Measurements from ENCODE around the gene CDC25C. TPM values are rescaled to one million over a fixed set of nuclear protein-coding genes. Genes with fewer than 3 reads are reported as not detected.

Gene CDC25C
- total RNA-seq, 1 experiment from 2014 or later: 19.3 TPM

DNA sequence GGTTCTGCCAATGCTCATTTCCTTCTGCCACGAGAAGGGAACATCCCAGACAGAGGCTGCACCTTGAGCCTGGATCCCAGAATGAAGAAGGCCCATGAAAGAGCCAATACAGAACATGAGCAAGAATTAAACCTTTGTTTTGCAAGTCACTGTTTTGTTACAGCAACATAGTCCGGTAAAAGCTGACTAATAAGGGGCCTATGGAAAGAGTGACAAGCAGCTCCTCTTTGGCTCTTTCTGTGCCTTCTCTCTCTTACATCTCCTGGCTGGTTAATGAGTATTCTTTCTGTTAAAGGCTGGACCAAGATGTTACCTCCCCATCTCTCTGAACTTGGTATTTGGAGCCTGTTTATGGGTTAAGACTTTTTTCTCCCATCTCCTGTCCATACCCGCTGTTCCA lies 68.0 kb downstream of the CDC25C start:
- no peaks in the 10 kb centered on the region for H3K27me3 ChIP-seq (ENCODE audit: insufficient read depth, low read length)
- H3K79me2 ChIP-seq (ENCODE audit: insufficient read depth, low read length): no peaks in the 10 kb centered on the region
- no peaks in the 10 kb centered on the region for H3K36me3 ChIP-seq (ENCODE audit: control insufficient read depth in 1 of 2, insufficient read depth in 2 of 2, low read length in 2 of 2)
- H3K9ac ChIP-seq (ENCODE audit: low read length): no peak overlapping the region
- DNase-seq (ENCODE audit: low read depth, low spot score) (no peak), ATAC-seq (no peak)
- ChIA-PET CTCF (no interaction called here), RAD21 (ENCODE audit: low non-redundant PET in 1 of 2, low total read pairs in 2 of 2, uncharacterized antibody in 2 of 2, unreplicated experiment in 2 of 2) (no interaction called here), POLR2A (no interaction called here)
- no peaks in the 10 kb centered on the region for H4K20me1 ChIP-seq (ENCODE audit: insufficient read depth)
- TF ChIP-seq FOSL1 (IDR thresholded peaks at IDR 0.05; ENCODE audit: low read depth) (no peak), ELF1 (IDR thresholded peaks at IDR 0.05; ENCODE audit: borderline replicate concordance, low read depth) (no peak), SIN3A (IDR thresholded peaks at IDR 0.05; ENCODE audit: low read depth) (no peak), ZNF274 (IDR thresholded peaks at IDR 0.05; ENCODE audit: low read depth, low read length) (no peak), POLR2A (IDR thresholded peaks at IDR 0.05; ENCODE audit: borderline replicate concordance, extremely low read depth, insufficient read depth, insufficient read length) (no peak), EZH2phosphoT487 (IDR thresholded peaks at IDR 0.05; ENCODE audit: borderline replicate concordance) (no peak), SRF (IDR thresholded peaks at IDR 0.05; ENCODE audit: low read depth) (no peak), ZFX (IDR thresholded peaks at IDR 0.05) (no peak), RAD21 (IDR thresholded peaks at IDR 0.05; ENCODE audit: low read depth) (no peak), YY1 (IDR thresholded peaks at IDR 0.05; ENCODE audit: extremely low read depth, insufficient replicate concordance, low read depth, low read length) (no peak)
- TF ChIP-seq, protein P1, sequence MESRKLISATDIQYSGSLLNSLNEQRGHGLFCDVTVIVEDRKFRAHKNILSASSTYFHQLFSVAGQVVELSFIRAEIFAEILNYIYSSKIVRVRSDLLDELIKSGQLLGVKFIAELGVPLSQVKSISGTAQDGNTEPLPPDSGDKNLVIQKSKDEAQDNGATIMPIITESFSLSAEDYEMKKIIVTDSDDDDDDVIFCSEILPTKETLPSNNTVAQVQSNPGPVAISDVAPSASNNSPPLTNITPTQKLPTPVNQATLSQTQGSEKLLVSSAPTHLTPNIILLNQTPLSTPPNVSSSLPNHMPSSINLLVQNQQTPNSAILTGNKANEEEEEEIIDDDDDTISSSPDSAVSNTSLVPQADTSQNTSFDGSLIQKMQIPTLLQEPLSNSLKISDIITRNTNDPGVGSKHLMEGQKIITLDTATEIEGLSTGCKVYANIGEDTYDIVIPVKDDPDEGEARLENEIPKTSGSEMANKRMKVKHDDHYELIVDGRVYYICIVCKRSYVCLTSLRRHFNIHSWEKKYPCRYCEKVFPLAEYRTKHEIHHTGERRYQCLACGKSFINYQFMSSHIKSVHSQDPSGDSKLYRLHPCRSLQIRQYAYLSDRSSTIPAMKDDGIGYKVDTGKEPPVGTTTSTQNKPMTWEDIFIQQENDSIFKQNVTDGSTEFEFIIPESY (IDR thresholded peaks at IDR 0.05; ENCODE audit: extremely low read depth, insufficient replicate concordance, low read length): no peak
- H3K27ac ChIP-seq (ENCODE audit: low read depth, low read length): no peak overlapping the region
- H2AFZ ChIP-seq (ENCODE audit: low read depth, low read length, poor library complexity, severe bottlenecking): no peak overlapping the region
- BruUV-seq (replicated peaks): no TSS peak
- no peaks in the 10 kb centered on the region for H3K4me1 ChIP-seq (ENCODE audit: control insufficient read depth in 1 of 2, insufficient read depth in 2 of 2, low read length in 2 of 2)
- H3K4me3 ChIP-seq (replicated peaks in 1 of 2; ENCODE audit: low read depth in 1 of 2, low read length in 2 of 2): no peak overlapping the region
- no peaks in the 10 kb centered on the region for H3K9me2 ChIP-seq (ENCODE audit: insufficient read depth)
- no peak overlapping the region for H3K4me2 ChIP-seq (ENCODE audit: low read length)
- no peaks in the 10 kb centered on the region for H3K9me3 ChIP-seq (ENCODE audit: control insufficient read depth in 1 of 2, insufficient read depth in 1 of 2, low read depth in 1 of 2, low read length in 2 of 2)
- intact Hi-C loops (cut with micrococcal nuclease): no loop called here
